Retina (tissue), 1 donor: ENCODE data around the gene STX1A.

ENCODE experiments used
- DNase-seq: peaks from one replicate; pipeline ENCODE4 v3.0.0-alpha.2; 2016

The STX1A gene

GRCh38 chr7:73718905-73719805, at the start of gene STX1A:
Gene STX1A, minus strand, starts transcription at chr7:73719669. Its CDS starts 38 bp downstream, at chr7:73719631.
- DNase-seq = no peak

DNA sequence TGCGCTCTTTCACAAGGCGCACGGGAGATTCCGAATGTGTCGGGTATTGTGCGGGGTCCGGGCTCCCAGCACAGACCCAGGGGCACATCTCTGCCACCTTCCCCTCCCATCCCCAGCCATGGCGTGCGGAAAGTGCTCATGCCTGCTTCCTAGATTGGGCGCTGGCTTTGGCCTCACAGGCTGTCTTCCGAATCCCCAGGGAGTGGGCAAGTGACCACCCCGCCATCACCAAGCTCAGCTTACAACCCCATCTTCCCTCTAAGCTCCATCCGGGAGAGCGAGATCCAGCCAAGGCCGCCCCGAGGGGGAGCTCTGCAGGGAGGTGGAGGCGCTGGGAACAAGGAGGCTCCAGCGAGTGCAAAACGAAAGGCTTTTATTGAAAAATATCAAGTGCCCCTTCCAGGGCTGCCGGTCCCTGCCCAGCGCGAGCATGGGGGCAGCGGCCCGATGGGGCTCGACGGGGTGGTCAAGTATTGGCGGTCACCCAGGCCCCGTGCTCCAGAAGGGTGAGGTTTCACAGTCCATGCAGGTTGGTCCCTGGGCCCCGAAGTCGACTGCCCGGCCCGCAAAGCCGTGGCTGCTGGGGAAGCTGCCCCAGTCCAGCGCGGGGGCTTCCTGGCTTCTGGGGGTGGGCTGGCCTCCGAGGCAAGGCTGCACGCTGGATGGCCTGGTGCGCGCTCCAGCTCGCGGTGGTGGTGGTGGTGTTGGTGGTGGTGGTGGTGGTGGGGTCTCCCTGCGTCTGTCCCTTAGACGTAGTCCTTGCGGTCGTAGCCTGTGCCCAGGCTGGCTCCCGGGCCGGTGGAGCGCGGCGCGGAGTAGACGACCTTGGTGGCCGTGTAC, 49.4 kb upstream of the STX1A start:
- DNase-seq = peak; percentile 28

DNA sequence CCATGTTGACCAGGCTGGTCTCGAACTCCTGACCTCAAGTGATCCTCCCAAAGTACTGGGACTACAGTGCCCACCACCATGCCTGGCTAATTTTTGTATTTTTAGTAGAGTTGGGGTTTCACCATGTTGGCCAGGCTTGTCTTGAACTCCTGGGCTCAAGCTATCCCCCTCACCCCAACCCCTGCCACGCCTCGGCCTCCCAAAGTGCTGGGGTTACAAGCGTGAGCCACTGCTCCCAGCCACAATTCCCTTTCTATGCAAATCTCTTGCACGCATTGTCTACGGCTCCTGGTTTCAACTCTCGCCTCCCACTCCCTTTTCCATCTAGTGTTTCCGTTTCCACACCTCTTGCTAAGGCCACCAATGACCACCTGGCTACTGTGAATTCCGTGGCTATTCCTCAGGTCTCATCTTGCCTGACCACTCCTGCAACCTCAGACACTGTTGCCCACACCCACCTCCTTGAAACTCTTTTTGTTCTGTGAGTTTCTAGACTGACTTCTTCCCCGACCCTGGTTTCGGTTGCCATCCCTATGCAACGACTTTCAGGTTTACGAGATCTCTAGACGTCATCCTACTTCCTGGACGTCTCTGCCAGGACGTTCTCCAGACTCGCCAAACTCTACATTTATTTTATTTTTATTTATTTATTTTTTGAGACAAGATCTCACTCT, 47.2 kb upstream of the STX1A start:
- no peak for DNase-seq

GRCh38 chr7:73762659-73762999, 43.2 kb upstream of the STX1A start:
- no peak for DNase-seq

DNA sequence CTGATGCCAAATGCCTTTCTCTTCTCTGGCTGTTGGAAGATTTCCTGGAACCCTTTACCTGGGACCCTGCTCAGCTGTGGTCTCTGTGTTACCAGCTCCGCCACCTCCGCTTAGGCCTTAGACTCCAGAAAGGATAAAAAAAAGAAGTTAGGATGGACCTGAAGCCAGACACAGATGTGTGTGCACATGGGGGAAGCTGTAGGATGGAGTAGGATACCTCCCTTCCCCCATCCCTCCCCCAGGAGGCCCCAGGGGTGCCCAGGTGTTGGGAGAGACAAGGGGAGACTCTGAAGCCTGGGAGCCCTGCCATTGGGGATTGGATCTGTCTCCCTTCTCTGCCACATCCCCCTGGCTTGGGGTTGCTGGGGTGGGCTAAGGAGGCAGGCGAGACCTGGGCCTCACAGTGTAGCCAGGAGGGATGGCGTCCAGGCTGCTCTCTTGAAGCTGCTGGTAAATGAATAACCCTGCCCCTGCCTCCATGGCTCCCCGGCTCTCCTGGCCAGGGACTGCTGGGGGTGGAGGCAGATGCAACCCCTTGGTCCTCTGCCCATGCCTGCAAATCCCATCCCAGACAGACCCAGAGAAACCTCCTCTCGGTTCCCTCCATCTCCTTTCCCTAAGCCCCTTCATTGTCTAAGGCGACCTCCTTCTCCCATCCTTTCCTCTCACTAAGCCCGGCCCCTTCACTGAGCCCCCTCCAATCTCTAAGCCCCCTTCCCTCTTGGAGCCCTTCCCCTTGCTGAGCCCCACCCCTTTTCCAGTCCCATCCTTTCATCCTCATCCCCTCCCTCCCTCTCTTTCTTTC, 42.6 kb upstream of the STX1A start:
- DNase-seq = peak; percentile 14

DNA sequence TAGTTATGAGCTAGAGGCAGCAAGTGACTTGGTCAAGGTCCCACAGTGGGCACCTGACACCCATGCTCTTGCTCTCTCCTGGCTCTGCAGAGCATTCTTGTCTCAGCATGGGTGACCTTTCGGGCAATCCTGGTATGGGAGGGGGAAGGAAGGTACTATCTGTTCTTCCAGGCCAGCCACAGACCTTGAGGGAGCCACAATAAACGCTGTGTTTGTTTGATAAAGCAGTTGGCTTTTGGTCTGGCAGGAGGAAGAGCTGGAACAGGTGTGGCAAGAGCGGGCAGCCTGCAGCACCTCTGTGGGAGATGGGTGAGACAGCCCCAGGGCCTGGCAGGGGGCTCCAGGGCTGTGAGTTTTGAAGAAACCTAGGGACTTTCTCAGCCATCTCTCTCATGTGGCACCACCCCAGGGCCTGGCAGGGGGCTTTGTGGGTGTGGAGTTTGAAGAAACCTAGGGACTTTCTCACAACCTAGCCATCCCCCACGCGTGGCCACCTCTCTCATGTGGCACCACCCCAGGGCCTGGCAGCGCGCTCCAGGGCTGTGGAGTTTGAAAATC, 39.2 kb upstream of the STX1A start:
- DNase-seq = no peak

- DNase-seq = no peak
These were observed 30.7 kb upstream of the STX1A start for GRCh38 chr7:73749931-73750776.

- no peak for DNase-seq
These were observed 26.9 kb upstream of the STX1A start for GRCh38 chr7:73746378-73746777.

GRCh38 chr7:73742753-73743641, 23.5 kb upstream of the STX1A start:
- DNase-seq = peak; percentile 91

- DNase-seq = peak; percentile 16
These were observed 22.9 kb upstream of the STX1A start for GRCh38 chr7:73742338-73742752.

DNA sequence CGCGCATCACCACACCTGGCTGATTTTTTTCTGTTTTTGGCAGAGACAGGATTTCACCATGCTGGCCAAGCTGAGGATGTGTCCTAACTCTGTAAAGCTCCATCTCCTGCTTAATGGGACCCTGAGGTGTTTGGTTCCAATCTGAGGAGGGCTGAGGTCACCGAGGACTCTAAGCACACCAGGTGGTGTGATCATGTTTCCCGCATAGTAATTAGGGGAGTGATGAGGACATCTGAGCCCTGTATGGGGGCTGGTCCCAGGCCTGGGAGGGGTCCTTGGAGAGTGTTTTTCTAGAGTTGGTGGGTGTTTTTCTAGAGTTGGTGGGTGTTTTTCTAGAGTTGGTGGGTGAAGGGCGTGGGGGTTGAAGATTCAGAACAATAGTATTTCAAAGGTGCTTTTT, 22.1 kb upstream of the STX1A start:
- no peak for DNase-seq

DNA sequence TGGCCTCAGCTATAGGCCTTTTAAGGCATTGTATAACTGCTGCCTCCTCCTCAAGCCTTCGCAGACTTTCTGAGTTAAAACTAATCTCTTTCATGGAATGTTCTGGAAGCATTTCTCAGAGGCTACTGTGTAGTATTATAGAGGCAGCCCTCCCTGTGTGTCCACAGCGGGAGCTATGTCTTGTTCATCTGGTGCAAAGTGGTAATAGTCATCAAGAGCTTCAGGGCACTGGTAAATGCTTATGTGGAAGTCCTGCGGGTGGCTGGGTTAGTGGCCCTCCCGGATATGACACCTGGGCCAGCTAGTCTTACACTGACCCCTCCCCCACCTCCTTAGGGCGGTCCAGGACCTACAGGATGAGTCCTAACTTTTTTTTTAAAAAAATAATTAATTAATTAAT, 21.3 kb upstream of the STX1A start:
- DNase-seq = no peak

DNA sequence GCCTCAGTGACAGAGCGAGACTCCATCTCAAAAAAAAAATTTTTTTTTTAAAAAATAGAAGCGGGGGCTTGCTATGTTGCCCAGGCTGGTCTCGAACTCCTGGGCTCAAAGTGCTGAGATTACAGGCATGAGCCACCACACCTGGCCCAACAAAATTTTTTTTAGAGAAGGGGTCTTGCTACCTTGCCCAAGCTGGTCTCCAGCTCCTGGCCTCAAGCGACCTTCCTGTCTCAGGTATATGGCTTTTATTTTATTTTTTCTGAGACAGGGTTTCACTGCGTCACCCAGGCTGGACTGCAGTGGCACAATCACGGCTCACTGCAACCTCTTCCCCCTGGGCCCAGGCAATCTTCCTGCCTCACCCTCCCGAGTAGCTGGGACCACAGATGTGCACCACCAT, 20.7 kb upstream of the STX1A start:
- DNase-seq = no peak

DNA sequence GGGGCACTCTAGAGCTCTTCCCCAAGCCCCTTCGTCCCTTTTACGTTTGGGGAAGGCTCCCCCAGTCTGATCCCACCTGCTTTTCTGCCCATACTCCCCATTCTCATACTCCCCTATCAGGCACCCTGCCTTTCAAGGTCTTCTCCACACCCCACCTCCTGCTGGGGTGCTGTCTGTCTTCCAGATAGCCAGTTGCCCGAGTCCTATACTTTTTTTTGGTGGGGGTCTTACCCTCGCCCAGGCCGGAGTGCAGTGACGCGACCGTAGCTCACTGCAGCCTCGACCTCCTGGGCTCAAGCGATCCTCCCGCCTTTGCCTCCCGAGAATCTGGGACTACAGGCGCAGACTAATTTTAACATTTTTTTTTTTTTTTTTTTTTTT, 19.9 kb upstream of the STX1A start:
- no peak for DNase-seq

- DNase-seq = peak; percentile 97
These were observed 19.3 kb upstream of the STX1A start, which contains the start of gene ABHD11 for GRCh38 chr7:73738612-73739386. Gene ABHD11, minus strand, starts transcription at chr7:73738802. Its CDS starts 32 bp downstream, at chr7:73738770.

- DNase-seq = no peak
These were observed 18.7 kb upstream of the STX1A start for GRCh38 chr7:73738220-73738611.

- no peak for DNase-seq
These were observed 18.2 kb upstream of the STX1A start for GRCh38 chr7:73737491-73738219.

DNA sequence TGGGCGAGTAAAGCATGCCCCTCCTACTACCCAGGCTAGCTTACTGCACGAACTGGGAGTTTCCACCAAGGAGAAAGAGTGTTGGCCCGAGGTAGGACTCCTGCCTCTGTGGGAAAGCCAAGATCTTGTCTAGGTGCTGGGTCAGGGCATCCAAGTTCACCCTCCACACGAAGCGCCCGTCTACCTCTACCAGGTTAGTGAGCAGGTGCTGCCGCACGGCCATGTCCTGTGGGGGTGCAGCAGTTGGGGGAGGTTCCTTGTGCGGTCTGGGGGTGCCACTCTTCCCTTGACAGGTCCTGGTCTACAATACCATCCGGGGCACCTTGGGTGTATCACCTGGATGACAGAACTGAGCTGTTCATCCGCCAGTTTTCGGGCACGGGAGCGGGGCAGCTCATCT, 17.4 kb upstream of the STX1A start:
- no peak for DNase-seq

DNA sequence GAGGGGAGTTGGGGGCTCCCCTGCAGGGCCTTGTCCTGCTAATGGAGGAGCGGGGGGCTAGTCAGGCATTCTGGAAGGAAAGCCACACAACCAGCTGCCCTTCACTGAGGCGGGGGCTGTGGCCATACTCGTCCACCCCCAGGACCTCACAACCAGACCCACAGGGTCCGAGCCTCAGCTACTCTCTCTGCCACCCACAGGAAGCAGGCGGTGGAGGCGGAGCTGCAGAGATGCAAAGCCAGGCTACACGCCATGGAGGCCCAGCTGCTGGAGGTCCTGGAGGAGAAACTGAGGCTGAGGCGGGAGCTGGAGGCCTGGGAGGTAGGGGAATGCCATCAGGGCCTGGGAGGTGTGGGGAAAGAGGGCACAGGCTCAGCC, 16.0 kb upstream of the STX1A start:
- no peak for DNase-seq
